ENCODE results near the gene GFPT2.
A peak's percentile ranks its signal among the peaks of the same experiment; 100 is the strongest.
"Not testable (repeated sequence)": the region's sequence is repeated elsewhere in the genome, so short reads cannot be mapped to it uniquely, and the experiment has no call there.

GFPT2 gene

DNA sequence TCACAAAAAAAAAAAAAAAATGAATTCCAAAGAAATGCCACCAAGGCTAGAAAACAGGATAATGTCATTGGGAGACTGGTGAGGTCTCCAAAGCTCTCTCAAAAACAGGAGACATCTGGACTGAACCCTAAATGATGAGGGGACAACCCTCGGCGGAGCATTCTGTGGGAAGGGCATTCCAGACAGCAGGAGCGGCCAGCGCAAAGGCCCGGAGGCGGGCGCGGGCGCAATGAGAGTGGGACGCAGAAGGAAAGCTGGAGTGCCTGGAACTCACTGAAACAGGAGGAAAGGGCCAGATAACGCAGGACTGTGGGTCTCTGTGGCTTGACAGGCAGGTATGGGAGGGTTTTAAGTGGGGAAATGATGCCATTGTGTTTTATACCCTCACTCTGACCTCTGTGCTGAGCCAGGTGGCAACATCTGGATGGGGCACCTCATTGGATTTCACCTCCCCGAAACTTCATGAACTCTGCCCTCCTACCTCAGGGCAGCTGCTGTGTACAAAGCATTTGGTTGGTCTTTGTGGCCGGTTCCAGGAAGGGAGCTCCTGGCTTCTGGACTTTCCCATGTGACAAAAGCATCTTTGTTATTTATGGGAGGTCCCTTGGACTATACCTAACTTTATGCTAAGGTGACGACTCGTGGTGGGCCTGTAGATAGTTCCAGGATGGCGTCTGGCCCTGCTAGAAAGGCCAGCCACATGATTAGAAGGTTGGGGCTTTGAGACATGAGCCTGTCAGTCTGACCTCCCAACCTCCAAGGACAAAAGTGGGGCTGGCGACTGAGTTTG is 49.7 kb downstream of the GFPT2 start:
- no peak for DNase-seq

DNA sequence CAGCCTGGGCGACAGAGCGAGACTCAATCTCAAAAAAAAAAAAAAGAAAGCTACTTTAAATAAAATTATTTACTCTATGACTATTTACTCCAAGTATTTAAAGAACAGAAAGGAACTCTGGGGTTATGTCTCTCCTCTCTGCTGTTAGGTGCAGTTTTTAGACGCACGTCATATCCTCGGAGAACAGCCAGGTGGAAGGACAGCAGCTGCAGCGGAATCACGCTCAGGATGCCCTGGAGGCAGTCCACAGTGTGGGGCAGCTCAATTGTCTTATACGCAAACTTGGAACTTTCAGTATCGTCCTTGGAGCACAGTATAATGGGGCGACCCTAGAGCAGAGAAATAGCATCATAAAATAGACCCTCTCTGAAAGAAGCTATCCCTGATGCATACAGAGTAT is 50.9 kb downstream of the GFPT2 start:
- DNase-seq = no peak

DNA sequence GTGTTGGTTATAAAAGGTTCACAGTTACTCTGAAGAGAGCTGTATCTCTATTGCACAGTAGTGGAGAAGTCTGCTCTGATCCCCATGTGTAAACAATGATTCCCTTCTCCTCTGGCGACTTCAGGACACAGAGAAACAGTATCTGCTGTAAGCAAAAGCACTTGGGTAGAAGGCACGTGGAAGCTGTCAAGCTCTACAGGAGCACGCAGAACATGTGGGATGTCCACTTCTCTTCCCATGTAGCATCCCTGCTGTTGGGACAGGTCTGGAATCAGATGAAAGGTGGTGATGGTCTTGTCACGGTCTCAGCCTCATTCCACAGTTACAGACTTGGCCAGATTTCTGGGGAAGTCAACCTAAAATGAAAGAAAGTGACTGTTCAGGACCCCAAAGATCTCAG is 51.9 kb downstream of the GFPT2 start:
- DNase-seq = no peak

DNA sequence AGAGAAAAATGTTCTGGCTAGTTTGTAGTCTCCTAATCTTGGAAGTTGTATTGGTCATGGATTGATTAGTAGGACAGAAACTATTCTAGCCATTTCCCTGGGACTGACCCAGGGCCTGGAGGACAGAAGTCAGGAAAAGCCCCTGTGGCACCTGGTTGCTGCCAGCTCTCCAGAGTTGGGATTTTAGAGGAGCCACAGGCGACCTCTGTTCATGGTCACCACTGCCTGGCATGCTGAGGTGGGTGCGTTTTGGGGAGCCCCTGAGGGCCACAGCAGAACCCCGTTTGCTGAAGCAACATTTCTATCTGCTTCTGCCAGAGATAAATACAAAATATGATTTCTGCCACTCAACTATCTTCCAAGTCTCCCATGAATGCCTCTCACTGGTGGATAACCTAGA is 53.6 kb downstream of the GFPT2 start:
- DNase-seq = no peak

DNA sequence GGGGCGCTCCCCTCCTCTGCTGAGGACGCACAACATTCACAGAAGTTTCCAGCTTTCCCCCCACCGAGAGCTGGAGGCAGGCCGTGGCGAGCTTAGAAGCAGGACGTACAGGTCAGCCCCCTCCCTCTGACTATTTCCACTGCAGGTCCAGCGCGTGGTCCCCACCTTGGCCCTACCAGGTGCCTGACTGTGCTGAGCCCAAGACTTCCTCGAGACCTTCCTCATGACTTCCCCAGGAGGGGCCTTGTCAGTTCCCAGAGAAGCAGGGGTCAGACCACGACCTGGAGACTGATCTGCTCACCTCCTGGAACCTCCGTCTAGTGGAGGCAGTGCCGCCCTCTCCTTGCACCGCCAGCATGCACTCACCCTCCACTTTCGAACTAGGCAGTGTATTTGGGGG is 54.1 kb downstream of the GFPT2 start:
- DNase-seq = not testable (repeated sequence)

DNA sequence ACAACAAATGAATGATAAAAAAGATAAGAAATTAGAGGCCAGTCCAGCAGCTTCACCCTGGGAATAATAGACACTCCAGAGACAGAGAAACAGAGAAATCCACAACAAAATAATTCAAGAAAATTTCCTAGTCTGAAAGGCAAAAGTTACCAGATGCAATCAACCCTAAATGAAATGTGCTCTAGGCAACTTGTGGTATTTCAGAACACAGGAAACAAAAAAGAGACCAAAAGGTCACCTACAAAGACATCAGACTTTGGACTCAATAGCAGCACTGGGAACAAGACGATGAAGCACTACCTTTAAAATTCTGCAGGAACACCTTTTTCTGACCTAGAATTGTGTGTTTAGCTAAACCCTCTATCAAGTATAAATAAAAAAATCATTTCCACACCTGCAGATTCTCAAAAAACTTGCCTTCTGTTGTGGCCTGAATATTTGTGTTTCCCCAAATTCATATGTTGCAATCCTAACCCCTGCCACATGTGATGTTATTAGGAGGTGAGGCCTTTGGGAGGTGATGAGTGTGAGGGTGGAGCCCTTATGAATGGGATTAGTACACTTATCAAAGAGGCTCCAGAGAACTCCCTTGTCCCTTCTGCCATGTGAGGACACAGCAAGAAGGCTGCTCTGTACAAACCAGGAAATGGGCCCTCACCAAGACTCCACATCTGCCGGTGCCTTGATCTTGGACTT is 55.4 kb downstream of the GFPT2 start:
- no peak for DNase-seq

DNA sequence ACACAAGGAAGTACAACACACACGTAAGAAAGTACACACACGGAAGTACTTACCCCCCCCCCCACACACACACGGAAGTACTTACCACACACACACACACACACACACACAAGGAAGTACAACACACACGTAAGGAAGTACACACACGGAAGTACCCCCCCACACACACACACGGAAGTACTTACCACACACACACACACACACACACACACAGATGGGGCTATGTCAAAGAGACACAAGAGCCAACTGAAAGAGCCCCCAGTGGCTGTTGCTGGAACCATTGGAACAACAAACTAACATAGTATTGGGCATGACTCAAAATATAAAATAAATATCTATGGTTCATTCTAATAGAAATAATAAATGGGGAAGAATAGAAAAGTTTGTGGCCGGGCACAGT is 56.4 kb downstream of the GFPT2 start:
- DNase-seq = no peak

DNA sequence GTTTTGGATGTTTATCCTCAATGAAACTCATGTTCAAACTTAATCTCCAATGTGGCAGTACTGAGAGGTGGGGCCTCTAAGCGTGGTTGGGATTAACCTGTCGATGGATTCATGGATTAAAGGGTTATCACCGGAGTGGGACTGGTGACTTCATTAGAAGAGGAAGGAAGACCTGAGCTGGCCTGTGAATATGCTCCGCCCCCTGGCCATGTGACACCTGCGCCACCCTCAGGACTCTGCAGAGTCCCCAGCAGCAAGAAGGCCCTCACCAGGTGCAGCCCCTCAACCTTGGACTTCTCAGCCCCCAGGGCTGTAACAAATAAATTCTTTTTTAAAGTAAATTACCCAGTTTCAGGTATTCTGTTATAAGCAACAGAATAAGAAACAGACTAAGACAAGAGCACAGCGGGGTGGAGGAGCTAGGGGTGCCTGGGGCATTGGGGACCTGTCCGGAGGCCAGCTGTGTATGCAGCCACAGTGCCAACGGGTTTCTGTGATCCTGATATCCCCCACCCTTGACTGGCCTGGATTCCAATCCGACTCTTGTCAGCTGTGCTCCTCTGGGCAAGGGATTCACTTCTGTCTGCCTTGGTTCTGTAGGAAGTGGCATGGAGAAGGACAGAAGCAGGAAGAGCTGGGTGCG is 58.1 kb downstream of the GFPT2 start:
- no peak for DNase-seq

DNA sequence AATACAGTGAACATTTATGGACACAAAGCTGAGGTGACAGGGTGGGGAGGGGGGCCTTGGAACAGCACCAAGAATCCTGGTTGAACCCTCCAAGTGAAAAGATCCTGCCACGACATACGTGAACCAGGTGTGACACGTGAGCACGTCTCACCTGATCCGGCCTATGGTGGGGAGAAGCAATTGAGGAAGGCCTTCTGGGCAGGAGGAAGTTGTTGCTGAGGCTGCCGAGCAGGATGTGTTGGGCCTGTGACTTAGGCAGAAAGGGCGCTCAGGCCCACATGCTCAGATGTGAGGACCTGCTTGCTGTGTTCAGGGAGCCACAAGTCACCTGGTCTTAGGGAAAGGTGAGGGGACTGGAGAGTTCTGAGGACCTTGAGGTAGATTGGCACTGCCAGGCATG is 58.7 kb downstream of the GFPT2 start:
- no peak for DNase-seq

DNA sequence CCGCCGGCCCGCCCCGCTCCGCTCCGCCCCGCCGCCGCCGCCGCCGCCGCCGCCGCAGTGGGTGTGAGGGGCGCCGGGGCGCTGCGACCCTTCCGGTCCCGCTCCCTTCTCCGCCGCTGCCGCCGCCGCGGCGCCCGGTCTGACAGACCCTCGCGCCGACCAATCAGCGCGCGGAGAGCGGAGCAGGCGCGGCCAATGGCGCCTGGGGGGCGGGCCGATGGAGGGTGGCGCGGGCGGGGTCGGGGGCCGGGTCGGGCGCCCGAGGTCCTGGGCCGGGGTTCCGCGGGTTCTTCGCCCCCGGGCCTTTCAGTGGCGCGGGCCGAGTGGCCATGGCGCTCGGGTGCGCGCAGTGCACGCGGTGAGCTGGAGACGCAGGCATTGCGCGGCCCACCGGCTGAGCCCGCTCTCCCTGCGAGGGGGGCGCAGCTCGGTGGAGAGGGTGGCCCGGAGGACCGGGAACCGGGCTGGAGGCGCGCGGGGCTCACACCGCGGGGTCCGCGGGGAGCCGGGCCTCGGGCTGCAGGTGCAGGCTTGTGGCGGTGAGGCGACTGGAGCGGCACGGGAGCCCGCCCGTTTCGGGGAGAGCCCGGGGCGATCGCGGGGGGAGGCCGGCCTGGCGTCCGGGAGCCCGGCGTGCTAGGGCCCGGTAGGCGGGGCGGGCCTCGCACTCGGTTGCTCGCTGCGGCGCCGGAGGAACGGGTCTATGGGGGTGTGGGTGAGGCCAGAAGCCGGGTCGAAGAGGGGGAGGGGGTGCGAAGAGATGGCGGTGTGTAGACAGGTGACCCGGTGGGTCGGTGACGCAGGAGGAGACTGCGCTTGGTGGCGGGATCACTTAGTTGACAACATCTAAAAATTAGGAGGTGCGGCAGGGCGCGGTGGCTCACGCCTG is 60.9 kb downstream of the GFPT2 start, which contains the start of gene MAPK9:
Gene MAPK9 (minus strand): TSS at position 141 of the 889 bp plus-strand sequence. CDS start 11,522 bp downstream, outside the sequence.
- DNase-seq = peak; percentile 49

DNA sequence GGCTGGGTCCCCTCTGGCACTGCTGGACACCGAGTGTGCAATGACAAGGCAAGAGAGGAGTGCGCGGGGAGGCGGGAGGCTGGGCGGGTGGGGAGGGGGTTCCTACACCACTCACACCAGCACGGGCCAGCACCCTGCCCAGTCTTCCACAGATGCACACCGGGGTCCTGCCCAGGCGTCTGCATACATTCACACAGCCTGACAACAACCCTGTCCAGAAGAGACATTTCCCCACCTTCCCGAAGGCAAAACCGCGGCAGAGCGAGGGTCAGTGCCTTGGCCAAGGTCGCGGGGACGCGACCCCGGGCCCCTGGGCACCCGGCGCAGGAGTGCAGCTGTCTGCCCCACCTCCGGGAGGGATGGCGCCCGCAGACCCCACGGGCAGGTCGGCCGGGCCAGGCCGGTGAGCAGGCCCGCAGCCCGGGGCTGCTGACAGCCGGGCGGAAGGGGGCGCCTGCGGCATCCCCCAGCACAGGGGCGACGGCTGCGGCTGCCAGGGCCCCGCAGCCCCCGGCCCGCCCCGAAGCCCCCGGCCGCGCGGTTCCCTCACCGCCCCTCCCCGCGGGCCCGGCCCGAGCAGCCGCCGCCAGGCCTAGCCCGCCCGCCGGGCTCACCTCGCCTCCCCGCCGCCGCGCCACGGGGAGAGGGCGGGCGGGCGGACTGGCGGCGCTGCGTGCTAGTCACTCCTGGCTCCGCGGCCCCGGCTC is 61.7 kb downstream of the GFPT2 start:
- DNase-seq = no peak

DNA sequence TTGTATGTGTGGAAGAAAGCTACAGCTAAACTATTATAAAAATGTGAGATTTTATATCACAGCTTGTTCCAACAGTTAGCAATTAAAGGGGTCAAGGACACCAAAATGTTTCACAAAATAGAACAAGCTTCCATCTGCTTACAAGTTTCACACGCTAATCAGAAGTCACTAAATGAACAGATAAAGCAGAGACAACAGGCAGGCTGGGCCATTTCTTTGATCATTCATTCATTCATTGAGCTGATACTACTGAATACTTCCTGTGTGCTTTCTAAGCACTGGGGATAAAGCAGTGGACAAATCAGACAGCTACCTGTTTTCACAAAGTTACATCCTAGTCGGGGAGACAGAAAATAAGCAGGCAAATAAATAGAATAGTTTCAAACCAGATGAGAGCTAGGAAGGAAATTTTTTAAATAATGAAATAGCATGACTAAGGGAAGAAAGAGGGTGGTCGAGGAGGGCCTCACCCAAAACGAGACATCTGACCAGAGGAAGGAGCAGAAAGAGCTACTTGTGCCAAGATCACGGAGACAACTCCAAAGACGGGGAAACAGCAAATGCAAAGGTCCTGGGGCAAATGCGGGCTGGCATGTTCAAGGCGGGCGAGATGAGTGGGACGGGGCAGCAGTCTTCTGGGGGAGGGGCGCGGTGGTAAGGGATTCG is 62.4 kb downstream of the GFPT2 start:
- no peak for DNase-seq

DNA sequence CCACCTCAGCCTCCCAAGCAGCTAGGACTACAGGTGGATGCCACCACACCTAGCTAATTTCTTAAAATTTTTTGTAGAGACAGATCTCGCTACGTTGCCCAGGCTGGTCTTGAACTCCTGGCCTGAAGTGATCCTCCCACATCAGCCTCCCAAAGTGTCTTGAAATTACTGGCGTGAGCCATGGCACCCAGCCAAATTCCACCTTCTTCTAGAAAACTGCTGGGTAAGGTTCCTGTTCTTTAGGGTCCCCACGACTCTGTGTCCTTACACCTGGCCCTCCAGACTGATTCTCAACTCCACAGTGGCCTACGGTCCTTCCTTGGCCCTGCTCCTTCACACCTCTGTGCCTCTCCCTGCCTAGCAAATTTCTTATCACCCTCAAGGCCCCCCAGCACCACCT is 63.2 kb downstream of the GFPT2 start:
- no peak for DNase-seq

DNA sequence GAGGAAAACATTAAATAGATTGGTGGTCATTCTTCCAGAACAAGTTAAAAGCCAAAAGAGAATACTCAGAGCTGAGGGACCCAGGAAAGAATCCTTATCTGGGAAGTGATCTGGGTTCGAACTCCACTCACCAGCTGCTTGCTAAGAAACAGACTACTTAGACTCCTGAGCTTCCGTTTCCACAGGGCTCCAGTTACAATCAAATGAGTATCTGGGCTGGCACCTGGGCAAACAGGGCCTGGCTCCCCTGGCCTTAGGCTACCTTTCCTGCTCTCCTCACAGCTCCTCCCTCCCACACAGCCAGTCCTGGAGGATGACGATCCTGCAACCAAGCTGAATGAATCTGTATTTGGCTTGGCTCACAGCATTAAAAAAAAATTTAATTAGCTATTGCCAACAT is 63.7 kb downstream of the GFPT2 start:
- DNase-seq = peak; percentile 7

DNA sequence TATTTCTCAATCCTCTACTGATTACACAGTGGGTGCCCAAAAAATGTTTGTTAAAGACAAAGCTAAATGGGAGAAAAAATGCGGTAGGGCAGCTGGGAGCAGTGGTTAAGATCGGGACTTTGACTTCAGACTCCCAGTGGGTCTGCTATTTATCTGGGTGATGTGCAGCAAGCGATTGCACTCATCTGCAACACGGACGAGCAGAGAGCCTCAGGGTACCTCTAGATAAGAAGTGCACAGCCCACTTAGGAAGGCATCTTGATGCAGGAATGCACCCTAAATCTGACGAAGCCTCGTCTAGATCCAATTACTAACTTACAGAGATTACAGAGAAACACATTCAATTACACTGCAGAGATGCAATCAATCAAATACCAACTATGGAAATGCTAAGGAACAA is 65.3 kb downstream of the GFPT2 start:
- no peak for DNase-seq

DNA sequence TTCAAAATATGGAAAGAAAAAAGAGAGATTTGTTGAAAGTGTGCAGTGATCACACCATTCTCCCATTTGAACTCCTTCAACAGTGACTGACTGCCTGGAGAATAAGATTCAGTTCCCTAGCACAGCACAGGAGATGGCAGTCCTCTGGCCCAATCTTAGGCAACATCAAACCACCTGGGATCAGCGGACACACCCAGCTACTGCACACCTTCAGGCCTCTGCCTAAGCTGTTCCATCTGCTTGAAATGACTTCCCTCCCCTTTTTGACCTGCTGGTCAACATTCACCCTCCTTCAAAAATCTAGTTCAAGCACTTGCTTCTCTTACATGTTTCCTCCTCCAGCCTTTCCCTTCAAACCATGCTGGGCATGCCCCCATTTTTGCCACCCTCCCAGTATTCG is 65.7 kb downstream of the GFPT2 start:
- DNase-seq = no peak

DNA sequence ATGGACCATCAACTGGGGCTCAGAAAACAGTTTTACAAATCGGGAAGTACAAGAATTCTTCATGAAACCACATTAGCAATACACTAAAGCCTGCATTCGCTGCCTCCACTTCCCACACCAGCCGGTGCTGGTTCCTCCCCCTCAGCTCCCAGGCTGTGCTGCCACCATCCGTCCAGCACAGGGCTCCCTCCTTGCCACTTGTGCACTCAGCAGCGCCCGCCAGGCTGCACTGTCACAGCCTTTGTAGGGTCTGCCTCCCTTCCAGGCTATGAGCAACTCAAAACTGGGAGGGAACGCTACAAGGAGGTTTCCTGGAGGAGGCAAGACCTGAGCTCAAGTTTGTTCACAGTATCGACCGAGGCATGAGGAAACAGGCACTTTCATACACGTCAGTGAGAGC is 69.0 kb downstream of the GFPT2 start:
- no peak for DNase-seq

DNA sequence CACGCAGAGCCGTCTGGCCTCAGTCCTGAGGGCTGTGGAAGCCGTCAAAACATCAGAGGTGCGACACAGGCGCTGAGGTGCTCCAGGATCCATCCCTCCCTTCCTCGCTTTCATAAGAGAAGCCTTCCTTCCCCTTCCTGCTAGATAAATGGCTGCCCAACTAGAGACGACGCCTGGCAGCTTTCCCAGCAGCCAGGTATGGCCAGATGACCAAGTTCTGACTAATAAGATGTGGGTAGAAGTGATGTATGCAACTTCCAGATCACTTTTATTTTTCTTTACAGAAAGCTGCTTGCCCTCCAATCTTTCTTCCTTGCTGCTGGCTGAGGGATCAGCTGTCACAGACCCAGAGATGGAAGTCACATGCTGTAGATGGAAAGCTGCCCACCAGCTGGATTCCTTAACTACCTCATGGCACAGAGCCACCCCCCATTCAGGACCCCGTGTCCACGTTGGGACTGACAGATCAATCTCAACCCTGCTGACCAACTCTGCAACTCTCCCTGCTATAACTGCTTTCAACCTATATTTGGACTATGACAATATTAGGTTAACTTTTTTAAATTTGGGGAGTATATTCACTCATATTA is 70.0 kb downstream of the GFPT2 start:
- no peak for DNase-seq

DNA sequence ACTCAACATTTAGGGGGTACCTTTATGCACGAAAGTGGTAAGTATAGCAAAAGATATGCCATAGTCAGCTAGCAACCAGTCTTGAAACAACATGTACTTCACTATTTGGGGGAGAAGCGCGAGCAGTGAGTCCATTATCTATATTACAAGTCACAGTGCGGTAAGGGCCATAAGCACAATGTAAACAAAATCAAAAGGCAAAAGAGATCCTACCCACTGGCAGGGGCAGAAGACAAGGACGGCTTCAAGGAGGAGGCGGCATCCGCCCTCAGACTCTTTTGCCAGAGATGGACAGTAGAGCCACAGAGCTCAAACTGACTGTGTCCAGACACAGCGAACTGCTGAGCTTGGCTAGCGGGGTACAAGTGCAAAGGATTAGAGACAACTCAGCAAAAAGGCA is 70.9 kb downstream of the GFPT2 start:
- DNase-seq = no peak

DNA sequence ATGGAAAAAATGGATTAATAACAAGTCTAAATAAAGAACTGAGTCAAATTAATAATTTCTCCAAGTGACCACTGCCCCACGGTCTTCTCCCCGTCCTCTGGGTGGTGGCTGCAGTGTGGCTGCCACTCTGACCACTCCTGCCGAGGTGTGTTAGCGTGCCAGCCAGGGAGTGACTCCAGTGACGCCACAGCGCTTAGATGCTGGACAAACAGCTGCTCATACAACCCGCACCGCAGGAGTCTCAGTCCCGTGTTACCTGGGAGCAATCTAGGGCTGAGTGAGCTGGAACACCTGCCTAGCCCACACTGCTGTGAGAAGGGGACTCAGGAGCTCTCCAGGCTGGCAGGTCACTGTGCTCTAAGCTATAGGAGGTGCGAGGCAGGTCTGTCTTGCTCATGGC is 71.4 kb downstream of the GFPT2 start:
- DNase-seq = no peak

DNA sequence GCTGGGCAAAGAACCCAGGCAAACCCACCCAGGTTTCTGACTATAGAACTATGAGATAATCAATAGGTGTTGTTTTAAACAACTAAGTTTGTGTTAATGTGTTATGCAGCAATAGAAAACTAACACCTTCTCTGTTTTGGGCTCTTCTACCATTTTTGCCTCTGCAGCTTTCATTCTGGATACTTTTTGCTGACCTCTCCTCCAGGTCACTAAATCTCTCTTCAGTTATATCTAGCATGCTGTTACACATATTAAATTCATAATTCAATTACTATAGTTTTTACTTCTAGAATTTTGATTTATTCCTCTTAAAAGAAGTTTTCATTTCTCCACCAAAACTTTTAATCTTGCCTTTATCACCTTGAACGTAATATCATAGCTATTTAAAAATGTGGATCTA is 78.4 kb downstream of the GFPT2 start:
- no peak for DNase-seq

All from NCI-H510A treated with DMSO at 0.1 percent for 48 hours (cell line).